Activated CD8-positive, alpha-beta T cell treated with anti-CD3 and anti-CD28 coated beads for 36 hours (primary cell): ENCODE measurements around the gene RPS6KA5. TPM values are rescaled to one million over a fixed set of nuclear protein-coding genes. Genes with fewer than 3 reads are reported as not detected.

Experiments used
- ATAC-seq: fragments of 200-7000 bp; cut with Tn5 transposase; one replicate; pipeline ENCODE4 v1.10.0; 2021; ENCODE audit warnings: mild to moderate bottlenecking, moderate library complexity
- CTCF ChIA-PET: fragments of 350-600 bp; sonication (Branson Sonifier 250); formaldehyde crosslinking; loops from one replicate; lab custom pipeline; 2021; ENCODE audit warnings: antibody characterized with exemption; lab: Charles Lee
- POLR2A ChIA-PET: fragments of 350-600 bp; sonication (Branson Sonifier 250); formaldehyde crosslinking; loops from one replicate; lab custom pipeline; 2021; ENCODE audit warnings: antibody characterized with exemption; lab: Charles Lee
- DNase-seq: peaks from one replicate; pipeline ENCODE4 v3.0.0-alpha.2; 2020
- H3K27ac Mint-ChIP-seq: one replicate; pipeline ENCODE4 v1.8.0; 2021; ENCODE audit warnings: mild to moderate bottlenecking, mixed read lengths
- H3K27me3 Mint-ChIP-seq: one replicate; pipeline ENCODE4 v1.8.0; 2021; ENCODE audit warnings: mixed read lengths
- H3K36me3 Mint-ChIP-seq: one replicate; pipeline ENCODE4 v1.8.0; 2021; ENCODE audit warnings: low read depth, mixed read lengths
- H3K4me1 Mint-ChIP-seq: one replicate; pipeline ENCODE4 v1.8.0; 2021; ENCODE audit warnings: low read depth, mixed read lengths
- H3K4me3 Mint-ChIP-seq: one replicate; pipeline ENCODE4 v1.8.0; 2021; ENCODE audit warnings: mild to moderate bottlenecking, moderate library complexity, mixed read lengths
- H3K9me3 Mint-ChIP-seq: one replicate; pipeline ENCODE4 v1.8.0; 2021; ENCODE audit warnings: mixed read lengths
- intact Hi-C: fragments of 100-400 bp; cut with micrococcal nuclease; formaldehyde crosslinking; loops from one replicate; pipeline ENCODE4 v1.10.0; 2022
- total RNA-seq, 2 experiments: library from RNA; stranded (reverse); gene quantifications; one replicate each; pipeline ENCODE4 v1.2.3, GENCODE V29; 2021
- TF ChIP-seq, protein P1 (sequence below): fragments of 200-600 bp; IDR thresholded peaks from one replicate; pipeline ENCODE4 v1.8.0; 2022; ENCODE audit warnings: antibody characterized with exemption, mild to moderate bottlenecking

The RPS6KA5 gene
- total RNA-seq, 2 experiments from 2014 or later, result 12.8 to 12.9 TPM

DNA sequence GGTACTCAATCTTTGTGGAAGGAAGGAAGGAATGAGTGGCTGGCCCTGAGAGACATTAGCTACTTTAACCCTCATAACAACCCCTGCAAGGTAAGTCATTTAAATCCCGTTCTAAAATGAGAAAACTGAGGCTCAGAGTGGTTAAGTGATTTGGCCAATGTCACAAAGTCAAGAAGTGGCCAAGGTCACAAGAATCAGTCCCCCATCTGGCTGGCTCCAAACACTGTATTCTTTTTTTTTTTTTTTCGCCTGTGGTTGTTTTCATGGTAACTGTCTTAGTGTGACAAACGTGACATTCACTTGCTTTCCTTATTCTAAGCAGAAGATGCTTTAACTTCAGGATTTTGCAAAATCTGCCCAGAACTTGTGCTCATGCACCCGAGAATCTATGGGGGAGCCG, 247.0 kb downstream of the RPS6KA5 start:
- H3K36me3 Mint-ChIP-seq, result no peaks in the 10 kb centered on the region
- ChIA-PET POLR2A (no interaction called here), CTCF (no interaction called here)
- peaks cover 14% of the 10 kb centered on the region for H3K27me3 Mint-ChIP-seq
- no peak overlapping the region for H3K4me3 Mint-ChIP-seq
- no peaks in the 10 kb centered on the region for H3K9me3 Mint-ChIP-seq
- intact Hi-C loops, result no loop called here
- peaks cover 3% of the 10 kb centered on the region for H3K4me1 Mint-ChIP-seq
- no peak for ATAC-seq
- DNase-seq, result no peak
- TF ChIP-seq, protein P1, sequence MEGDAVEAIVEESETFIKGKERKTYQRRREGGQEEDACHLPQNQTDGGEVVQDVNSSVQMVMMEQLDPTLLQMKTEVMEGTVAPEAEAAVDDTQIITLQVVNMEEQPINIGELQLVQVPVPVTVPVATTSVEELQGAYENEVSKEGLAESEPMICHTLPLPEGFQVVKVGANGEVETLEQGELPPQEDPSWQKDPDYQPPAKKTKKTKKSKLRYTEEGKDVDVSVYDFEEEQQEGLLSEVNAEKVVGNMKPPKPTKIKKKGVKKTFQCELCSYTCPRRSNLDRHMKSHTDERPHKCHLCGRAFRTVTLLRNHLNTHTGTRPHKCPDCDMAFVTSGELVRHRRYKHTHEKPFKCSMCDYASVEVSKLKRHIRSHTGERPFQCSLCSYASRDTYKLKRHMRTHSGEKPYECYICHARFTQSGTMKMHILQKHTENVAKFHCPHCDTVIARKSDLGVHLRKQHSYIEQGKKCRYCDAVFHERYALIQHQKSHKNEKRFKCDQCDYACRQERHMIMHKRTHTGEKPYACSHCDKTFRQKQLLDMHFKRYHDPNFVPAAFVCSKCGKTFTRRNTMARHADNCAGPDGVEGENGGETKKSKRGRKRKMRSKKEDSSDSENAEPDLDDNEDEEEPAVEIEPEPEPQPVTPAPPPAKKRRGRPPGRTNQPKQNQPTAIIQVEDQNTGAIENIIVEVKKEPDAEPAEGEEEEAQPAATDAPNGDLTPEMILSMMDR, result no peak
- H3K27ac Mint-ChIP-seq, result no peak overlapping the region

GRCh38 chr14:90812109-90812508, 248.3 kb downstream of the RPS6KA5 start:
- Mint-ChIP-seq H3K36me3 (no peaks in the 10 kb centered on the region), H3K9me3 (no peaks in the 10 kb centered on the region), H3K27ac (no peak overlapping the region), H3K27me3 (peaks cover 10% of the 10 kb centered on the region), H3K4me3 (no peak overlapping the region), H3K4me1 (peaks cover 3% of the 10 kb centered on the region)
- ATAC-seq (no peak), DNase-seq (no peak)
- intact Hi-C loops, result no loop called here
- TF ChIP-seq, protein P1, result no peak
- POLR2A ChIA-PET, result no interaction called here
- CTCF ChIA-PET, result interaction anchor here (0.8 kb wide), 1 partner anchor 24 kb away, joined by 3 read pairs; no protein-coding TSS in a partner anchor

- CTCF ChIA-PET, result interaction anchor here (0.8 kb wide), 1 partner anchor 25 kb away, joined by 3 read pairs; no protein-coding TSS in a partner anchor
Measured at GRCh38 chr14:90811641-90812040, 248.8 kb downstream of the RPS6KA5 start.

GRCh38 chr14:90810806-90811205, 249.6 kb downstream of the RPS6KA5 start:
- TF ChIP-seq, protein P1, result no peak
- Mint-ChIP-seq H3K9me3 (no peaks in the 10 kb centered on the region), H3K4me3 (no peak overlapping the region), H3K27ac (no peak overlapping the region), H3K27me3 (peaks cover 8% of the 10 kb centered on the region), H3K36me3 (no peaks in the 10 kb centered on the region), H3K4me1 (peaks cover 3% of the 10 kb centered on the region)
- POLR2A ChIA-PET, result no interaction called here
- intact Hi-C loops, result no loop called here
- no peak for DNase-seq
- ATAC-seq, result no peak
- CTCF ChIA-PET, result interaction anchor here (0.8 kb wide), 1 partner anchor 52 kb away, joined by 4 read pairs; no protein-coding TSS in a partner anchor

More at GRCh38 chr14:90811641-90812040, 248.8 kb downstream of the RPS6KA5 start:
- Mint-ChIP-seq H3K27me3 (peaks cover 8% of the 10 kb centered on the region), H3K36me3 (no peaks in the 10 kb centered on the region), H3K4me3 (no peak overlapping the region), H3K9me3 (no peaks in the 10 kb centered on the region), H3K27ac (no peak overlapping the region), H3K4me1 (peaks cover 3% of the 10 kb centered on the region)
- intact Hi-C loops, result no loop called here
- TF ChIP-seq, protein P1, result no peak
- DNase-seq (no peak), ATAC-seq (no peak)
- POLR2A ChIA-PET, result no interaction called here

GRCh38 chr14:90809530-90810312, 250.7 kb downstream of the RPS6KA5 start:
- no peaks in the 10 kb centered on the region for H3K36me3 Mint-ChIP-seq
- DNase-seq (no peak), ATAC-seq (no peak)
- CTCF ChIA-PET, result interaction anchor here (0.8 kb wide), 1 partner anchor 51 kb away, joined by 4 read pairs; no protein-coding TSS in a partner anchor
- intact Hi-C loops, result no loop called here
- H3K27me3 Mint-ChIP-seq, result peaks cover under 1% of the 10 kb centered on the region
- TF ChIP-seq, protein P1, result no peak
- no peak overlapping the region for H3K4me3 Mint-ChIP-seq
- POLR2A ChIA-PET, result no interaction called here
- H3K9me3 Mint-ChIP-seq, result no peaks in the 10 kb centered on the region
- H3K4me1 Mint-ChIP-seq, result no peaks in the 10 kb centered on the region
- no peak overlapping the region for H3K27ac Mint-ChIP-seq
